Suprapubic skin (tissue), 4 donors: ENCODE results near the gene ITPRID2.

Source experiments
- POLR2A ChIP-seq, 2 donors: fragments of 450-650 bp; IDR thresholded peaks; one replicate each; pipeline ENCODE4 v1.6.1; 2017; ENCODE audit warnings: antibody characterized with exemption in 2 of 2, mild to moderate bottlenecking in 2 of 2, moderate library complexity in 2 of 2
- POLR2AphosphoS5 ChIP-seq, 3 donors: sonication (generic); formaldehyde crosslinking; IDR thresholded peaks; one replicate each; pipeline ENCODE4 v1.6.1; 2017; ENCODE audit warnings: antibody characterized with exemption in 3 of 3
- TF ChIP-seq, protein P1 (sequence below), 2 donors: fragments of 200-600 bp in 1 of 2; fragments of 450-650 bp in 1 of 2; sonication (generic) in 1 of 2; IDR thresholded peaks; one replicate each; pipeline ENCODE4 v1.5.1; 2016 to 2019; ENCODE audit warnings: antibody characterized with exemption in 2 of 2, mild to moderate bottlenecking in 1 of 2, moderate library complexity in 1 of 2

DNA sequence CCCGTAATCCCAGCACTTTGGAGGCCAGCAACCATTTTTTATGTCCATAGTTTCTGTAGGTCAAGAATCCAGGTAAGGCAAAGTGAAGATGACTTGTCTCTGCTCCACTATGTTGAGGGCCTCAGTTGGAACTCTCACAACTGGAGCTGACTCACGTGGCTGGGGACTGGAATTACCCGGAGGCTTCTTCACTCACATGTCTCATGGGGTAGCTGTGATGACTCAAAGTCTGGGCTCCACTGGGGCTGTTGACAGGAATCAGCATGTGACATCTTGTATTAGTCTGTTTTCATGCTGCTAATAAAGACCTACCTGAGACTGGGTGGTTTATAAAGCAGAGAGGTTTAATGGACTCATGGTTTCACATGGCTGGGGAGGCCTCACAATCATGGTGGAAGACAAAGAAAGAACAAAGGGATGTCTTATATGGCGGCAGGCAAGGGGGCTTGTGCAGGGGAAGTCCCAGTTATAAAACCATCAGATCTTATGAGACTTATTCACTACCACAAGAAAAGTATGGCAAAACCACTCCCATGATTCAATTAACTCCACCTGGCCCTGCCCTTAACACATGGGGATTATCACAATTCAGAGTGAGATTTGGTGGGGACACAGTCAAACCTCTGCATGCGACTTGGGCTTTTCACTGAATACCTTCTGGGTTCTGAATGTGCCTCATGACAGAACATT, 86.3 kb downstream of the ITPRID2 start:
- TF ChIP-seq, protein P1, sequence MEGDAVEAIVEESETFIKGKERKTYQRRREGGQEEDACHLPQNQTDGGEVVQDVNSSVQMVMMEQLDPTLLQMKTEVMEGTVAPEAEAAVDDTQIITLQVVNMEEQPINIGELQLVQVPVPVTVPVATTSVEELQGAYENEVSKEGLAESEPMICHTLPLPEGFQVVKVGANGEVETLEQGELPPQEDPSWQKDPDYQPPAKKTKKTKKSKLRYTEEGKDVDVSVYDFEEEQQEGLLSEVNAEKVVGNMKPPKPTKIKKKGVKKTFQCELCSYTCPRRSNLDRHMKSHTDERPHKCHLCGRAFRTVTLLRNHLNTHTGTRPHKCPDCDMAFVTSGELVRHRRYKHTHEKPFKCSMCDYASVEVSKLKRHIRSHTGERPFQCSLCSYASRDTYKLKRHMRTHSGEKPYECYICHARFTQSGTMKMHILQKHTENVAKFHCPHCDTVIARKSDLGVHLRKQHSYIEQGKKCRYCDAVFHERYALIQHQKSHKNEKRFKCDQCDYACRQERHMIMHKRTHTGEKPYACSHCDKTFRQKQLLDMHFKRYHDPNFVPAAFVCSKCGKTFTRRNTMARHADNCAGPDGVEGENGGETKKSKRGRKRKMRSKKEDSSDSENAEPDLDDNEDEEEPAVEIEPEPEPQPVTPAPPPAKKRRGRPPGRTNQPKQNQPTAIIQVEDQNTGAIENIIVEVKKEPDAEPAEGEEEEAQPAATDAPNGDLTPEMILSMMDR (IDR thresholded peaks at IDR 0.05): no peak
- no peak for TF ChIP-seq POLR2A (IDR thresholded peaks at IDR 0.05)
- no peak for TF ChIP-seq POLR2AphosphoS5 (IDR thresholded peaks at IDR 0.05)
